Endothelial cell of hepatic sinusoid (primary cell): Measurements from ENCODE around the gene GRHL1.

Experiments
- in situ Hi-C: cut with HindIII; loops from 2 replicates; pipeline ENCODE4 v1.10.0; 2017; ENCODE audit warnings: low sequenced_read_pairs

GRHL1 gene

DNA sequence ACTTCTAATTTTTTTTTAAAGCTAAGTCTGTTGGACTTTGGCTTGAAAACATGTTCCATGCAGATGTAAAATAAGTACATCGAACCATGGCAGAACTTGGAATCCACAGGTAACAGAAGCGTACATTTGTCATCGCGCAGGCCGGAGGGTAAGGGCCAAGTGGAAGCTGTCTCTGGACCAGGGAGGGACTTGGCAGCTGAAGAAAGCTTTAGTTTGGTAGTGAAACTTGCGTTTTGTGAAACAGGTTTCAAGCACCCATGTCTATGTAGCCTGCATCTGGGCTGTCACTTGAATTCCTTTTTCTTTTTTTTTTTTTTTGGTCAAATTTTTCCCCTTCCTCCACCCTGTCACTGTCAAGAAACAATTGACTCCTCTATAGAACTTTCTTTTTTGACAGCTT is 20.4 kb downstream of the GRHL1 start:
- in situ Hi-C loops = loop anchor here (5.0 kb wide), 2 partner anchors 55 to 165 kb away; no protein-coding TSS in a partner anchor

GRCh38 chr2:9972621-9973479 is 21.4 kb downstream of the GRHL1 start:
- in situ Hi-C loops = loop anchor here (5.0 kb wide), 2 partner anchors 54 to 166 kb away; no protein-coding TSS in a partner anchor

DNA sequence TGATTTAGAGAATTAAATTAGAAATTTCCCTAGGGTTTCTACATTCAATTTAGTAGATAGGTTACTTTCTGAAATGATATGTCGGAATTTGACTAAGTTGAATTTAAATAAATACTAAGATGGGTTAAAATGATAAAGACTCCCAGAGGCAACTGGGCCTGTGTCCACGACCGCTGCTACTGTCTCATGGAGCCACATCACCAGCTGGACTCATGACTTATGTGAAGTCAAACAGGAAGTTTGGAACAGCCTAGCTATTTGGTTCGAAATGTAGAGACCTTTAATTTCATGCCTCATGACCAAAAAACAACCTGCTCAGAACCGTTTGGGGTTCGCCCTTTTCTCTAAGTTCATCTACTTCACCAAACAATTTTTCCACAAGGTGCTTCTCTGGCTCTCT is 22.2 kb downstream of the GRHL1 start:
- in situ Hi-C loops = loop anchor here (5.0 kb wide), 2 partner anchors 54 to 166 kb away; no protein-coding TSS in a partner anchor

DNA sequence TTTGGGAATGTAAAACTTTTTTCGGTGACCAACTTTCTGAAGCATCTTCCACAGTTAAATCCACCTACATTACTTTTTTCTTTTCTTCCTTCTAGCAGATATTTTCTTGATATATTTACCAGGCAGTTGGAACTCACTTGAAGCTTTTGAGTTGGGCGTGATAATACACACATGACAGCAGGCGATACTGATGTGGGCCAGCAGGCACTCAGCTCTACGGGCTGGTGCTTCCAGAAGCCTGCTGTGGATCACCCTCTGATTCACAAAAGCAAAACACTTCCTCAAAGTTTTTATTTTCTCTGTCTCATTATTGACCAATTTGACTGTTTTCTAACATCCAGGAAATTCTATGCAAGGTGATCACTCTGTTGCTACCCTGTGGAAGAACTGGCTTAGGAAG is 22.9 kb downstream of the GRHL1 start:
- in situ Hi-C loops = loop anchor here (5.0 kb wide), 2 partner anchors 53 to 167 kb away; no protein-coding TSS in a partner anchor

DNA sequence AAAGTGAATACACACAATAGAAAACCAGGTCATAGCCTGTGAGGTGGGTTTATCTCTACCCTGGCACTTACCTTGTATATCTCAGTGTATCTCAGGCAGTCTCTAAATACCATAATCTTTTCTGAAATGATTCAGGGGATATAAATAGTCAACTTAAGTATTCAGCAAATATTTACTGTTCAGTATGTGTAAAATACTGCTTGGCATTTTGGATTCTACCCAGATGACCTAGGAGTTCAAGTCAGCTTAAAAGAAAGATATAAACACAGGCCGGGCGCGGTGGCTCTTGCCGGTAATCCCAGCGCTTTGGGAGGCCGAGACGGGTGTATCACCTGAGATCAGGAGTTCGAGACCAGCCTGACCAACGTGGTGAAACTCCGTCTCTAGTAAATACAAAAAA is 23.8 kb downstream of the GRHL1 start:
- in situ Hi-C loops = no loop called here

DNA sequence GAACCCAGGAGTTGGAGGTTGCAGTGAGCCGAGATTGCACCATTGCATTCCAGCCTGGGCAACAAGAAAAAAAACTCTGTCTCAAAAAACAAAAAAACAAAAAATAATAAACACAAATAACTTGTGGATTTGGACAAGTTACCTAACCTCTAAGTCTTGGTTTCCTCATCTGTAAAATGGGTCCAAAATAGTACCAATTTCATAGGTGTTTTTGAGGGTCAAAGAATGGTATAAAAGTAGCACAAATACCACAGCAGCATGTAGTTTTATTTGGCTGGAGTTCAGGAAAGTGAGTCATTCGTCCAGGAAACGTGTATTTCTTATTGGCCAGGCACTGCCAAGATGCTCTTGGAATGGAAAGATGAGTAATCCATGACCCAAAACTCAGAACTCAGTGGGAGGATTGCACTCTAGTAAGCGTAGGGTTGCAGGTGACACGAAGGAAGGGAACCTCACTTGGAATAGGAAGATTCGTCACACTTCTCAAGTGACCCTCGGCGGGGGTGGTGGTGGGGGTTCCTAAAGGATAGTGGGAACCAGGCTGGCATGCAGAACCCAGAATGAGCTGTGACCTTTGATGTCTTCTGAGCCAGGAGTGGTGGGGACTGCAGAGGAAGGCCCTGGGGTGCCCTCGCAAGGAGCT is 24.4 kb downstream of the GRHL1 start:
- in situ Hi-C loops = no loop called here

DNA sequence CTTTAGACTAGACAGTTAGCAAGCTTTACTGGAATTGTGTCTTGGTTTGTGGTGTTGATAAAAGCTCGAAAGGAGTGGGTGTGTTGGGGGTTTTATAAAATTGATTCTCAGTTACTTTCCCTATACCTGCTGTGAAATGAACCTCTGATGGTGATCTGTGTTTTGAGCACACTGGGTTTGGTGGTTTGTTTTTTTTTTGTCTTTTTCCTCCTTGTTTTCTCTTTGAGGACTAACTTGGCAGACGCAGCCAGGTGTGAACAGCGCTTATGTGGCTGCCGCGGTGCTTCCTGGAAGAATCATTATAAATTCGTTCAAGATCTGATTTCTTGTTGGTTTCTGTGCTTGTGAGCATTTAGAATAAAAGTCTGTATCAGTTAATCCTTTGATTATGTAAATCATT is 28.5 kb downstream of the GRHL1 start:
- in situ Hi-C loops = no loop called here

GRCh38 chr2:9980520-9980919 is 29.0 kb downstream of the GRHL1 start:
- in situ Hi-C loops = no loop called here

GRCh38 chr2:9981655-9982054 is 30.2 kb downstream of the GRHL1 start:
- in situ Hi-C loops = no loop called here

- in situ Hi-C loops = no loop called here
These were observed 30.8 kb downstream of the GRHL1 start for GRCh38 chr2:9982248-9982647.

GRCh38 chr2:9982891-9983290 is 31.4 kb downstream of the GRHL1 start:
- in situ Hi-C loops = no loop called here

DNA sequence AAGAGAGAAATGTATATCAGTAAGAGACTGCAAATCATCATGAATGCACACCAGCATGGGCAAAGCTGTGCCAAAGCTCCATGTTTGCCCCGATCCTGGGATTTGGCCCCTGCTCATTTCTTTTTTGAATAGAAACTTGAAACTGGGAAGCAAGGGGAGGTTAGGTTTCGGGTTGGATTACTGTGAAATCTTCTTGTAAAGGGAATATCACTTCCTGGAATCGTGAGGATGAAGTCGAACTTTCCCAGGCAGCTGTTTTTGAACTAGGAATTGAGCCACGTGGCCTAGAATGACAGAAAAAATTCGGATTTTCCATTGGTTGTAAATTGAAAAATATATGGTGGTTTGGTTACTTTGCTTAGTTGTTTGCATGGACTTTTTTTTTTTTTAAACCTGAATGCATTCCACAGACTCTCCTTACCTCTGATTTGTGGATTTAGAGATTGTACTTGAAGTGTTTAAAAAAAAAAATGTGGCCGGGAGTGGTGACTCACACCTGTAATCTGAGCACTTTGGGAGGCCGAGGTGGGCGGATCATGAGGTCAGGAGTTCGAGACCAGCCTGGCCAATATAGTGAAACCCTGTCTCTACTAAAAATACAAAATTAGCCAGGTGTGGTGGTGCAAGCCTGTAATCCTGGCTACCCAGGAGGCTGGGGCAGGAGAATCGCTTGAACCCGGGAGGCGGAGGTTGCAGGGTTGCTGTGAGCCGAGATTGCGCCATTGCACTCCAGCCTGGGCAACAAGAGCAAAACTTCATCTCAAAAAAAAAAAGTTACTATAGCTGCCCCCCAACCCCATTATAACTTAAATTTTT is 32.1 kb downstream of the GRHL1 start:
- in situ Hi-C loops = no loop called here

DNA sequence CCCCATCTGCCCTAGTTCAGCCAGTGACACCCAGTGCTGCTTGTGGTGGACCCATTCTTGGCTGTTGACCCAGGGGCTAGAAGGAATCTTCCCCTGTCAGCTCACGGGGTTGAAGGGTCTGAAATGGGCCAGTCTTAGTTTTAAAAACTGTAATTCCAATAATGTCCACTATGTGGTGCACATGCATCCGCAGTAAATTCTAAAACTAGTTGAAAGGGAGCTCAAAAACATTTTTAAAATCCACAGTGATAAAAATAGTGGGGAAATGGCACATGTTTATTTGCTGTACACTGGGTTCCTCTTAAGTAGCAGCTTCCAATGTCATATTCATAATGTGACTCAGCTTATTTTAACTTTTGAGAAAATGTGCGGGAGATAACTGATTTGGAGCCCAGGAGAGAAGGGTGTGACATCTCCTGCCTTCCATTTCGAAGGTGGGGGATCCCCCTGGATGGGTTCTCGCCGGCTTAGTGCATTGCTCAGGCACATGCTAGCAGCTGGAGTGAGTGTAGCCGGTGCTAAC is 32.8 kb downstream of the GRHL1 start:
- in situ Hi-C loops = no loop called here

- in situ Hi-C loops = no loop called here
These were observed 33.5 kb downstream of the GRHL1 start for GRCh38 chr2:9984871-9985480.

DNA sequence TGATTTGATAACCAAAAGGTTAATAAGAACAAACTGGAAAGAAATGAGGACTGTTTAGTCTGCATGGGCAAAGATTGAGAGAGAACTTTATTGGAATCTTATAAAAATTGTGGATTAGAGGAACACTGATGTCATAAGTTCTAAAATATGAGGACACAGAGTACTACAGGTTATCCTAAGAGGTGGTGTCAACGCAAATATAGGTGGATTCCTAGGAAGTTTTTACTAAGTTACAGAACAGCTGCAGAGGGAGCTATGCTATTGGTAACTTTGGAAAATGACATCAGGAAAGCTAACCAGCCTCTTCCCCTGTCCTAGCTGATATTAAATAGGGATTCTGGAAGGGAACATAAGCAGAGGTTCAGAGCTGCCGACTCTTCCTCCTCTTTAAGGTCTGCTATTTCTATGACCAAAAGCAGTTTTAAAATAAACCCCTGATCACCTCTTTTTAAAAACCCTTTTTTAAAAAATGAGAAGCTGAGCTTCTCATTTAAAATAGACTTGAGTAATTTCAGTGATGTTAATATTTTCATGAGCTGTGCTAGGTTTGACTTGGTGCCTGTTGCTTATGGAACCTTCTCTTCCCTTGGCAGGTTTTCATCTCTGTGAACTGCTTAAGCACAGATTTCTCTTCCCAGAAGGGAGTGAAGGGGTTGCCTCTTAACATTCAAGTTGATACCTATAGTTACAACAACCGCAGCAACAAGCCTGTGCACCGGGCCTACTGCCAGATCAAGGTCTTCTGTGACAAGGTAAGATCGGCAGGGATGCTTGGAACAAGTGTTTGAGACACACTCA is 34.2 kb downstream of the GRHL1 start:
- in situ Hi-C loops = no loop called here

DNA sequence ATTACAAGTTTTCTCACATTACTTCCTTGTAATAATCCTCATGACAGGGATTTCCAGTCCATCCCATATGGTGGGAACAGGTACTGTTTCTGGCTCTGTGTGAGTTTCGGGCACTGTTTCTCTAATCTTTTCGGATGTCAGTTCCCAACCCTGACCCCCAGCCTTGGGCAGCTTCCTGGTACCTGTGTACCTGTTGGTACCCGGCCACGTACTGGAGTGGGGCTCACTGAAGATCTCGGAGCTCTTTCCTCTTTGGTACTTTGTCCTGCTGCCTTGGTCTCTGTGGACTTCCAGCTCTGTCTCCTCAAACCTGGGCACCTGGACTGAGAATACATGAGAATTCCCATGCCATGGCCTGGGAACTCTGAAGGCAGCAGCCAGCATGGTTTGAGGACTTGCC is 36.8 kb downstream of the GRHL1 start:
- in situ Hi-C loops = no loop called here

- in situ Hi-C loops = no loop called here
These were observed 39.2 kb downstream of the GRHL1 start for GRCh38 chr2:9990736-9991135.

- in situ Hi-C loops = no loop called here
These were observed 39.7 kb downstream of the GRHL1 start for GRCh38 chr2:9991221-9991620.

DNA sequence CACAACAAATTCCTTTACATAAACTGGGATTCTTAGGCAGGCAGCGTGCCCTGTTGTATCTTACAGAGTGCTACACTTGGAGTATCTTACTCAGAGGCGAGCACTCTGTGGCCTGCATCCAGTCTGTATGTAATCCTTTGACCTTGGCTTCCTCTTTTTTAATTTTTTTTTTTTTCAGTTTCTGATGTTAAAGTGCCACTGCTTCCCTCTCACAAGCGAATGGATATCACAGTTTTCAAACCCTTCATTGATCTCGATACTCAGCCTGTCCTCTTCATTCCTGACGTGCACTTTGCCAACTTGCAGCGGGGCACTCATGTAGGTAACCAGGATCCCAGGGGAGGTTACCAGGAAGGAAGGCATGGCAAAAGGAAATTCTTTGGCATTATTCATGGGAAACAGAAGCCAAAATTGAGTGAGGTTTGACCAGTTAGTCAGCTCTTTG is 40.4 kb downstream of the GRHL1 start:
- in situ Hi-C loops = no loop called here
